OCI-LY3 (cell line): ENCODE measurements around the gene TTC14.

Source experiments
- H2AFZ ChIP-seq: fragments of 200-600, 300-600 bp; shearing (Covaris generic); 2 replicates; pipeline ENCODE4 v1.6.0; 2014; ENCODE audit warnings: antibody characterized with exemption, low read depth, low read length
- H3K27ac ChIP-seq: fragments of 200-600, 300-600 bp; sonication (generic); 2 replicates; pipeline ENCODE4 v1.5.1; 2014; ENCODE audit warnings: mild to moderate bottlenecking, low read length, moderate library complexity, mixed read lengths
- H3K27me3 ChIP-seq: fragments of 200-600, 300-600 bp; sonication (generic); 2 replicates; pipeline ENCODE4 v1.6.1; 2014; ENCODE audit warnings: low read depth, low read length, mixed read lengths
- H3K36me3 ChIP-seq: fragments of 200-600, 300-600 bp; sonication (generic); replicated peaks from 2 replicates; pipeline ENCODE3; 2014; ENCODE audit warnings: low read depth, low read length, mixed read lengths
- H3K4me1 ChIP-seq: fragments of 300-600, 200-600 bp; sonication (generic); 2 replicates; pipeline ENCODE4 v1.6.1; 2014; ENCODE audit warnings: low read length, mixed read lengths
- H3K4me2 ChIP-seq: fragments of 200-600, 300-600 bp; sonication (generic); 2 replicates; pipeline ENCODE4 v1.6.1; 2014; ENCODE audit warnings: low read length, mixed read lengths
- H3K4me3 ChIP-seq: fragments of 300-600, 200-600 bp; sonication (generic); 2 replicates; pipeline ENCODE4 v1.5.1; 2014; ENCODE audit warnings: antibody characterized with exemption, mild to moderate bottlenecking, low read length, moderate library complexity
- H3K79me2 ChIP-seq: fragments of 300-600, 200-600 bp; shearing (Covaris generic); 2 replicates; pipeline ENCODE4 v1.6.1; 2014; ENCODE audit warnings: mild to moderate bottlenecking, low read length, mixed read lengths
- H3K9ac ChIP-seq: fragments of 300-600, 200-600 bp; shearing (Covaris generic); 2 replicates; pipeline ENCODE4 v1.6.0; 2014; ENCODE audit warnings: mild to moderate bottlenecking, low read length, moderate library complexity
- H3K9me3 ChIP-seq: fragments of 200-600, 300-600 bp; shearing (Covaris generic); 2 replicates; pipeline ENCODE4 v1.6.1; 2014; ENCODE audit warnings: low read length, mixed read lengths; ENCODE audit not compliant: insufficient read depth
- H4K20me1 ChIP-seq: fragments of 200-600, 300-600 bp; sonication (generic); 2 replicates; pipeline ENCODE4 v1.6.1; 2016; ENCODE audit warnings: low read length, mixed read lengths; ENCODE audit not compliant: insufficient read depth
- EZH2phosphoT487 ChIP-seq: fragments of 200-600 bp; shearing (Covaris generic); IDR thresholded peaks from 2 replicates; pipeline ENCODE4 v1.6.1; 2018; ENCODE audit warnings: antibody characterized with exemption, mixed run types, low read depth
- TF ChIP-seq, protein P1 (sequence below): fragments of 200-600, 300-600 bp; sonication (generic); IDR thresholded peaks from 2 replicates; pipeline ENCODE4 v1.5.1; 2014; ENCODE audit warnings: antibody characterized with exemption, low read length, low read depth

TTC14 gene

DNA sequence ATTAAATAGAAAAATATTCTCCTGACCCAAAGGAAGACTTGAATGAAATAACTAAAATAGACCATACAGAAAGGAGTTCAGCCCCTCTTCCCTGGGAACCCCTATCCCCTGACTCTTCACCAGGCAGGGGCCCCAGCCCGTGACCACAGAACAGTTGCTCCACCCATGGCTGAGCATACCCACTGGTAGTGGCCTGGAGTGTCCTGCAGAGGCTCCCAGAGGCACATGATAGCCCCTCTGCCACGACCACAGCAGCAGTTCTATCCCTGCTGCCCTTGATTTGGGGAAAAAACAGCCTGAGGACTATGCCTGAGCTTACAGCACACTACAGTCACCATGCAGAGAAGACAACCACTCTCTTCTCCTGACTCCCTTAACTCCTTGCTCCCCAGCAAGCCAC lies 31.8 kb downstream of the TTC14 start:
- Histone ChIP-seq H3K27ac (no peak overlapping the region), H2AFZ (no peak overlapping the region)

DNA sequence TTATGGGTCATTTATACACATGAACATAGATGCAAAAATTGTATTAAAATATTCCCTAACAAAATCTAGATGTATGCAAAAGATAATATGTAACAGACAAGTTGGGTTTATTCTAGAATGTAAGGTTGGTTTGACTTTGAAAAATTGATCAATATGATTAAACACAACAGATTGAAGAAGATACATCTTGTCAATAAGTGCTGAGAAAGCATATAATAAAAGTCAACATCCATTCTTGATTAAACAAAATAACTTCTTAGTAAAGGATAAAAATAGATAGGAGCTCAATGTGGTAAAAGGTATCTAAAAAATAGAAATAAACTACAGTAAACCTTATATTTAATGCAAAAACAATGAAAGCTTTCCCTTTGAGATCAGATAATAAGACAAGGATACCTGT lies 39.0 kb downstream of the TTC14 start:
- Histone ChIP-seq H3K4me2 (no peak overlapping the region), H2AFZ (no peak overlapping the region), H3K27me3 (no peaks in the 10 kb centered on the region), H3K4me3 (no peak overlapping the region), H3K9me3 (no peaks in the 10 kb centered on the region), H4K20me1 (no peaks in the 10 kb centered on the region), H3K9ac (no peak overlapping the region), H3K79me2 (no peaks in the 10 kb centered on the region), H3K4me1 (no peaks in the 10 kb centered on the region), H3K27ac (no peak overlapping the region), H3K36me3 (no peaks in the 10 kb centered on the region)
- TF ChIP-seq EZH2phosphoT487 = no peak
- TF ChIP-seq, protein P1, sequence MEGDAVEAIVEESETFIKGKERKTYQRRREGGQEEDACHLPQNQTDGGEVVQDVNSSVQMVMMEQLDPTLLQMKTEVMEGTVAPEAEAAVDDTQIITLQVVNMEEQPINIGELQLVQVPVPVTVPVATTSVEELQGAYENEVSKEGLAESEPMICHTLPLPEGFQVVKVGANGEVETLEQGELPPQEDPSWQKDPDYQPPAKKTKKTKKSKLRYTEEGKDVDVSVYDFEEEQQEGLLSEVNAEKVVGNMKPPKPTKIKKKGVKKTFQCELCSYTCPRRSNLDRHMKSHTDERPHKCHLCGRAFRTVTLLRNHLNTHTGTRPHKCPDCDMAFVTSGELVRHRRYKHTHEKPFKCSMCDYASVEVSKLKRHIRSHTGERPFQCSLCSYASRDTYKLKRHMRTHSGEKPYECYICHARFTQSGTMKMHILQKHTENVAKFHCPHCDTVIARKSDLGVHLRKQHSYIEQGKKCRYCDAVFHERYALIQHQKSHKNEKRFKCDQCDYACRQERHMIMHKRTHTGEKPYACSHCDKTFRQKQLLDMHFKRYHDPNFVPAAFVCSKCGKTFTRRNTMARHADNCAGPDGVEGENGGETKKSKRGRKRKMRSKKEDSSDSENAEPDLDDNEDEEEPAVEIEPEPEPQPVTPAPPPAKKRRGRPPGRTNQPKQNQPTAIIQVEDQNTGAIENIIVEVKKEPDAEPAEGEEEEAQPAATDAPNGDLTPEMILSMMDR = no peak

More for the DNA sequence above, 31.8 kb downstream of the TTC14 start:
- Histone ChIP-seq H4K20me1 (no peaks in the 10 kb centered on the region), H3K4me1 (peaks cover 20% of the 10 kb centered on the region), H3K27me3 (no peaks in the 10 kb centered on the region), H3K36me3 (no peaks in the 10 kb centered on the region), H3K4me2 (no peak overlapping the region), H3K9me3 (no peaks in the 10 kb centered on the region), H3K79me2 (no peaks in the 10 kb centered on the region), H3K9ac (no peak overlapping the region), H3K4me3 (no peak overlapping the region)
- TF ChIP-seq, protein P1 = peak; percentile 15; the same call in 1 of the 2 replicates
- TF ChIP-seq EZH2phosphoT487 = no peak

DNA sequence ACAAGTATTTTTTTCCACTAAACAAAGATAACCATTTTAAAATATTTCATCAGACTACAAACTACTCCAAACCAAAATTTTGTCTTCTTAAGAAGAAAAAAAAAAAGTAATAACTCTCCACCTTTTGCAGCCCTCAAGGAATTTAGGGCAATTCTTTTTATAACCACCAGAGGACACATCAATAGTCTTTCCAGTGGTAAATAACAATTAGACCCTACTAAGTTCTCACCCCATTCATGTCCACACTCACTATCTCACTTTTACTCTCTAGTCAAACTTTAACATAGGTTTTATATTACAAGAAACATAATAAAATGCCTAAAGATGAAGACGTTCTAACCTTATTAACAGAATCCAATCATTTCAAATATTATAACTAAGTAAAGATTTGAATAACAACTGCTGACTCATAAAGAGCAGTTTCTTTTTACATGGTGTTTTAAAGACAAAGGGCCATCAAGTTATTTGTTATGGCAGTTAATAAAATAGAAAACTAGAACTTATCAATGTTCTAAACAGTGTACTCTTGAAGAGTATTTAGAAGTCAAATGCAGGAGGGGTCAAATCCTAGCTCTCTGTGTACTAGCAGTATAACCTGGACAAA lies 44.3 kb downstream of the TTC14 start:
- peaks cover 11% of the 10 kb centered on the region for H3K4me1 ChIP-seq
- no peaks in the 10 kb centered on the region for H3K9me3 ChIP-seq
- no peak overlapping the region for H3K27ac ChIP-seq
- H3K27me3 ChIP-seq = no peaks in the 10 kb centered on the region
- H3K4me2 ChIP-seq = no peak overlapping the region
- H3K4me3 ChIP-seq = no peak overlapping the region
- no peaks in the 10 kb centered on the region for H3K79me2 ChIP-seq
- H2AFZ ChIP-seq = no peak overlapping the region
- no peaks in the 10 kb centered on the region for H4K20me1 ChIP-seq
- no peak overlapping the region for H3K9ac ChIP-seq
- TF ChIP-seq, protein P1 = peak; percentile 42
- no peak for TF ChIP-seq EZH2phosphoT487
- no peaks in the 10 kb centered on the region for H3K36me3 ChIP-seq

DNA sequence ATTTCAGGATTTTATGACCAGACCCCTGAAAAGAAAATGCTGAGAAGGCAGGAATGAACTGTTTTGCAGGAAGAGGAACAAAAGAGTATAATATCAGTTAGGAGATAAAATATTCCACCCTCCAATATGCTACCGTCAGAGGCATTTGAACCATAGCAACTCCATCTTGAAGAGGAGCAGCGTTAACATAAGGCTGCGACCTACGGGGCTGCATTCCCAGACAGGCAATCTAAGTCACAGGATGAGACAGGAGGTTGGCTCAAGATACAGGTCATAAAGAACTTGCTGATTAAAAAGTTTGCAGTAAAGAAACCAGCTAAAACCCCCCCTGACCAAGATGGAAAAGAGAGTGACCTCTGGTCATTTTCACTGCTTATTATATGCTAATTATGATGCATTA lies 54.4 kb downstream of the TTC14 start:
- no peak overlapping the region for H3K4me2 ChIP-seq
- H3K79me2 ChIP-seq = no peaks in the 10 kb centered on the region
- H3K9me3 ChIP-seq = no peaks in the 10 kb centered on the region
- H3K27ac ChIP-seq = no peak overlapping the region
- no peaks in the 10 kb centered on the region for H3K4me1 ChIP-seq
- H3K9ac ChIP-seq = no peak overlapping the region
- no peak overlapping the region for H3K4me3 ChIP-seq
- no peaks in the 10 kb centered on the region for H3K27me3 ChIP-seq
- H4K20me1 ChIP-seq = no peaks in the 10 kb centered on the region
- H2AFZ ChIP-seq = no peak overlapping the region
- TF ChIP-seq, protein P1 = no peak
- no peak for TF ChIP-seq EZH2phosphoT487
- no peaks in the 10 kb centered on the region for H3K36me3 ChIP-seq
